SU-DHL-6 (cell line): ENCODE data around the gene COL4A2.

ENCODE experiments used
- H2AFZ ChIP-seq: fragments of 200-600 bp; sonication (generic); 2 replicates; pipeline ENCODE4 v1.6.1; 2014; ENCODE audit warnings: low read depth, mild to moderate bottlenecking, moderate library complexity, mixed read lengths, antibody characterized with exemption, low read length; ENCODE audit not compliant: severe bottlenecking
- H3F3A ChIP-seq: fragments of 200-600 bp; shearing (Covaris generic); 2 replicates; pipeline ENCODE4 v1.6.0; 2016; ENCODE audit warnings: antibody characterized with exemption, mild to moderate bottlenecking; ENCODE audit not compliant: insufficient read depth
- H3K27ac ChIP-seq: fragments of 200-600 bp; sonication (generic); 2 replicates; pipeline ENCODE4 v1.5.1; 2016; ENCODE audit warnings: low read depth, mild to moderate bottlenecking, low read length, moderate library complexity, mixed read lengths
- H3K27me3 ChIP-seq: fragments of 200-600 bp; sonication (generic), shearing (Covaris generic); 2 replicates; pipeline ENCODE4 v1.6.0; 2014; ENCODE audit warnings: mild to moderate bottlenecking, low read length
- H3K36me3 ChIP-seq: fragments of 200-600 bp; sonication (generic); 2 replicates; pipeline ENCODE4 v1.6.1; 2014; ENCODE audit warnings: mild to moderate bottlenecking, low read length, mixed read lengths
- H3K4me2 ChIP-seq: fragments of 300-600, 200-600 bp; shearing (Covaris generic), sonication (generic); 2 replicates; pipeline ENCODE4 v1.6.0; 2014; ENCODE audit warnings: low read length, low read depth, mild to moderate bottlenecking; ENCODE audit not compliant: poor library complexity, severe bottlenecking
- H3K4me3 ChIP-seq: fragments of 200-600 bp; sonication (generic); 2 replicates; pipeline ENCODE4 v1.5.1; 2014; ENCODE audit warnings: antibody characterized with exemption, low read length, mild to moderate bottlenecking, mixed read lengths; ENCODE audit not compliant: insufficient read depth, poor library complexity, severe bottlenecking
- H3K79me2 ChIP-seq: fragments of 200-600 bp; sonication (generic); 2 replicates; pipeline ENCODE4 v1.6.1; 2014; ENCODE audit warnings: mild to moderate bottlenecking, low read length, moderate library complexity; ENCODE audit not compliant: insufficient read depth
- H3K9ac ChIP-seq: fragments of 200-600 bp; sonication (generic); 2 replicates; pipeline ENCODE4 v1.7.0; 2014; ENCODE audit warnings: mild to moderate bottlenecking, low read length
- H3K9me2 ChIP-seq: fragments of 200-600 bp; sonication (generic); replicated peaks from 2 replicates; pipeline ENCODE4 v1.6.1; 2014; ENCODE audit warnings: low read length; ENCODE audit not compliant: insufficient read depth
- H3K9me3 ChIP-seq: fragments of 200-600 bp; sonication (generic); 2 replicates; pipeline ENCODE4 v1.6.1; 2014; ENCODE audit warnings: low read length, mixed read lengths; ENCODE audit not compliant: insufficient read depth
- H4K20me1 ChIP-seq: fragments of 200-600 bp; sonication (generic); 2 replicates; pipeline ENCODE4 v1.6.1; 2014; ENCODE audit warnings: low read depth, mild to moderate bottlenecking, antibody characterized with exemption, low read length, moderate library complexity, mixed read lengths
- EZH2phosphoT487 ChIP-seq: fragments of 200-600 bp; sonication (generic), shearing (Covaris generic); conservative IDR thresholded peaks from 2 replicates; pipeline ENCODE4 v1.6.1; 2018; ENCODE audit warnings: mild to moderate bottlenecking, antibody characterized with exemption, low read length, moderate library complexity, mixed read lengths
- TF ChIP-seq, protein P1 (sequence below): fragments of 200-600 bp; sonication (generic); IDR thresholded peaks from one replicate; pipeline ENCODE4 v1.5.1; 2017; ENCODE audit warnings: antibody characterized with exemption, mild to moderate bottlenecking, low read length, moderate library complexity; ENCODE audit not compliant: insufficient read depth, poor library complexity, severe bottlenecking

The COL4A2 gene

GRCh38 chr13:110349239-110349638 is 42.2 kb downstream of the COL4A2 start:
- no peaks in the 10 kb centered on the region for H3F3A ChIP-seq

GRCh38 chr13:110350049-110350448 is 43.0 kb downstream of the COL4A2 start:
- Histone ChIP-seq H2AFZ (no peak overlapping the region), H3K4me3 (no peak overlapping the region), H3K9ac (no peak overlapping the region), H3K27me3 (no peaks in the 10 kb centered on the region), H3K9me3 (no peaks in the 10 kb centered on the region), H3K27ac (no peak overlapping the region), H3K79me2 (no peaks in the 10 kb centered on the region), H3F3A (no peaks in the 10 kb centered on the region), H3K4me2 (no peak overlapping the region), H3K36me3 (no peaks in the 10 kb centered on the region), H4K20me1 (no peaks in the 10 kb centered on the region), H3K9me2 (no peaks in the 10 kb centered on the region)
- TF ChIP-seq, protein P1, sequence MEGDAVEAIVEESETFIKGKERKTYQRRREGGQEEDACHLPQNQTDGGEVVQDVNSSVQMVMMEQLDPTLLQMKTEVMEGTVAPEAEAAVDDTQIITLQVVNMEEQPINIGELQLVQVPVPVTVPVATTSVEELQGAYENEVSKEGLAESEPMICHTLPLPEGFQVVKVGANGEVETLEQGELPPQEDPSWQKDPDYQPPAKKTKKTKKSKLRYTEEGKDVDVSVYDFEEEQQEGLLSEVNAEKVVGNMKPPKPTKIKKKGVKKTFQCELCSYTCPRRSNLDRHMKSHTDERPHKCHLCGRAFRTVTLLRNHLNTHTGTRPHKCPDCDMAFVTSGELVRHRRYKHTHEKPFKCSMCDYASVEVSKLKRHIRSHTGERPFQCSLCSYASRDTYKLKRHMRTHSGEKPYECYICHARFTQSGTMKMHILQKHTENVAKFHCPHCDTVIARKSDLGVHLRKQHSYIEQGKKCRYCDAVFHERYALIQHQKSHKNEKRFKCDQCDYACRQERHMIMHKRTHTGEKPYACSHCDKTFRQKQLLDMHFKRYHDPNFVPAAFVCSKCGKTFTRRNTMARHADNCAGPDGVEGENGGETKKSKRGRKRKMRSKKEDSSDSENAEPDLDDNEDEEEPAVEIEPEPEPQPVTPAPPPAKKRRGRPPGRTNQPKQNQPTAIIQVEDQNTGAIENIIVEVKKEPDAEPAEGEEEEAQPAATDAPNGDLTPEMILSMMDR = no peak
- TF ChIP-seq EZH2phosphoT487 = no peak

More at GRCh38 chr13:110349239-110349638, 42.2 kb downstream of the COL4A2 start:
- H2AFZ ChIP-seq = no peak overlapping the region
- TF ChIP-seq, protein P1 = no peak
- TF ChIP-seq EZH2phosphoT487 = no peak
- no peaks in the 10 kb centered on the region for H3K9me2 ChIP-seq
- H3K36me3 ChIP-seq = no peaks in the 10 kb centered on the region
- no peaks in the 10 kb centered on the region for H4K20me1 ChIP-seq
- H3K4me3 ChIP-seq = no peak overlapping the region
- H3K79me2 ChIP-seq = no peaks in the 10 kb centered on the region
- H3K9ac ChIP-seq = no peak overlapping the region
- no peak overlapping the region for H3K4me2 ChIP-seq
- H3K27me3 ChIP-seq = no peaks in the 10 kb centered on the region
- no peak overlapping the region for H3K27ac ChIP-seq
- no peaks in the 10 kb centered on the region for H3K9me3 ChIP-seq

- H3K79me2 ChIP-seq = no peaks in the 10 kb centered on the region
- no peak overlapping the region for H3K4me3 ChIP-seq
Measured at GRCh38 chr13:110350509-110350908, 43.4 kb downstream of the COL4A2 start.

More at GRCh38 chr13:110350509-110350908, 43.4 kb downstream of the COL4A2 start:
- TF ChIP-seq, protein P1 = no peak
- TF ChIP-seq EZH2phosphoT487 = no peak
- no peaks in the 10 kb centered on the region for H3K36me3 ChIP-seq
- H3K27me3 ChIP-seq = no peaks in the 10 kb centered on the region
- H3K27ac ChIP-seq = no peak overlapping the region
- H3F3A ChIP-seq = no peaks in the 10 kb centered on the region
- H3K9ac ChIP-seq = no peak overlapping the region
- H3K4me2 ChIP-seq = no peak overlapping the region
- H3K9me3 ChIP-seq = no peaks in the 10 kb centered on the region
- no peaks in the 10 kb centered on the region for H4K20me1 ChIP-seq
- no peak overlapping the region for H2AFZ ChIP-seq
- H3K9me2 ChIP-seq = no peaks in the 10 kb centered on the region
